ENCODE data around the gene CSN3. TPM values are rescaled to one million over a fixed set of nuclear protein-coding genes. Genes with fewer than 3 reads are reported as not detected.

Gene CSN3
- total RNA-seq, 2 experiments from 2014 or later: not detected

DNA sequence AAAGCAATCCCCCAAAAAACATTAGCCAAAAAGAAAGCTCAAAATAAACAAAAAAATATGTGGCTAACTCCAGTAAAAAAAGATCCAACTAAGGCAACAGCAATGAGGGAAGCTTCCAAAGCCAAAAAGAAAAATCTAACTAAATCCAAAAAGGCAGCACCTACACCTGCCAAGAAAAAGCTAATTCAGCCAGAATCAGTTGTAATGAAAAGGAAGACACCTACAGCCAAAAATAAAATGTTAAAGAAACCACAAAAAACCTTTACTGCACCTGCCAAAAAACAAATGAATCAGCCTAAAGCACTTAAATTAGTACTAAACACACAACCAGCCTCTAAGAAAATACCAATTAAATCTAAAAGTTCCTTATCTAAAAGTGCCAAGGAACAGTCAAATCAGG lies 55.2 kb downstream of the CSN3 start:
- DNase-seq: no peak
- H3K9me3 Mint-ChIP-seq: peaks cover 2% of the 10 kb centered on the region
- H3K4me1 Mint-ChIP-seq (ENCODE audit: low read depth): no peaks in the 10 kb centered on the region
- Histone ChIP-seq H3K27ac (ENCODE audit: low read depth in 1 of 2, low read length in 2 of 2) (no peak overlapping the region), H3K4me3 (ENCODE audit: low read length) (no peak overlapping the region), H3K36me3 (ENCODE audit: insufficient read depth, low read length) (no peaks in the 10 kb centered on the region), H3K27me3 (ENCODE audit: control insufficient read depth in 1 of 2, insufficient read depth in 2 of 2, low read length in 2 of 2) (no peaks in the 10 kb centered on the region), H3K4me1 (ENCODE audit: insufficient read depth, low read length) (no peaks in the 10 kb centered on the region), H3K9me3 (ENCODE audit: control insufficient read depth in 1 of 2, insufficient read depth in 1 of 2, low read length in 2 of 2) (no peaks in the 10 kb centered on the region)
- H3K4me3 Mint-ChIP-seq: no peak overlapping the region
- no peak for ATAC-seq (ENCODE audit: poor library complexity)
- CTCF ChIA-PET: no interaction called here
- POLR2A ChIA-PET: no interaction called here
- no peaks in the 10 kb centered on the region for H3K27me3 Mint-ChIP-seq
- no peak for TF ChIP-seq CTCF (IDR thresholded peaks at IDR 0.05)
- H3K36me3 Mint-ChIP-seq (ENCODE audit: low read depth): no peaks in the 10 kb centered on the region
- no peak overlapping the region for H3K27ac Mint-ChIP-seq
- intact Hi-C loops (cut with DNase I, micrococcal nuclease): no loop called here

- intact Hi-C loops (cut with DNase I, micrococcal nuclease): no loop called here
- Mint-ChIP-seq H3K27ac (no peak overlapping the region), H3K4me1 (ENCODE audit: low read depth) (no peaks in the 10 kb centered on the region), H3K36me3 (ENCODE audit: low read depth) (no peaks in the 10 kb centered on the region), H3K9me3 (peaks cover 2% of the 10 kb centered on the region), H3K27me3 (no peaks in the 10 kb centered on the region), H3K4me3 (no peak overlapping the region)
- Histone ChIP-seq H3K27ac (ENCODE audit: low read depth in 1 of 2, low read length in 2 of 2) (no peak overlapping the region), H3K36me3 (ENCODE audit: insufficient read depth, low read length) (no peaks in the 10 kb centered on the region), H3K9me3 (ENCODE audit: control insufficient read depth in 1 of 2, insufficient read depth in 1 of 2, low read length in 2 of 2) (no peaks in the 10 kb centered on the region), H3K27me3 (ENCODE audit: control insufficient read depth in 1 of 2, insufficient read depth in 2 of 2, low read length in 2 of 2) (no peaks in the 10 kb centered on the region), H3K4me3 (ENCODE audit: low read length) (no peak overlapping the region), H3K4me1 (ENCODE audit: insufficient read depth, low read length) (no peaks in the 10 kb centered on the region)
- DNase-seq (no peak), ATAC-seq (ENCODE audit: poor library complexity) (no peak)
- no peak for TF ChIP-seq CTCF (IDR thresholded peaks at IDR 0.05)
- POLR2A ChIA-PET: no interaction called here
- CTCF ChIA-PET: no interaction called here
Observed at GRCh38 chr4:70298051-70298450, 55.7 kb downstream of the CSN3 start.

GRCh38 chr4:70299643-70300042 lies 57.2 kb downstream of the CSN3 start:
- H3K27ac Mint-ChIP-seq: no peak overlapping the region
- no peaks in the 10 kb centered on the region for H3K36me3 Mint-ChIP-seq (ENCODE audit: low read depth)
- Histone ChIP-seq H3K27ac (ENCODE audit: low read depth in 1 of 2, low read length in 2 of 2) (no peak overlapping the region), H3K9me3 (ENCODE audit: control insufficient read depth in 1 of 2, insufficient read depth in 1 of 2, low read length in 2 of 2) (no peaks in the 10 kb centered on the region), H3K4me1 (ENCODE audit: insufficient read depth, low read length) (no peaks in the 10 kb centered on the region), H3K27me3 (ENCODE audit: control insufficient read depth in 1 of 2, insufficient read depth in 2 of 2, low read length in 2 of 2) (no peaks in the 10 kb centered on the region), H3K4me3 (ENCODE audit: low read length) (no peak overlapping the region), H3K36me3 (ENCODE audit: insufficient read depth, low read length) (no peaks in the 10 kb centered on the region)
- H3K4me3 Mint-ChIP-seq: no peak overlapping the region
- ChIA-PET POLR2A (no interaction called here), CTCF (no interaction called here)
- no peak for TF ChIP-seq CTCF (IDR thresholded peaks at IDR 0.05)
- ATAC-seq (ENCODE audit: poor library complexity): no peak
- no peaks in the 10 kb centered on the region for H3K27me3 Mint-ChIP-seq
- intact Hi-C loops (cut with DNase I, micrococcal nuclease): no loop called here
- peaks cover 2% of the 10 kb centered on the region for H3K9me3 Mint-ChIP-seq
- no peaks in the 10 kb centered on the region for H3K4me1 Mint-ChIP-seq (ENCODE audit: low read depth)
- no peak for DNase-seq
